Osteocyte (in vitro differentiated cells): Measurements from ENCODE around the gene RNF208. TPM values are rescaled to one million over a fixed set of nuclear protein-coding genes. Genes with fewer than 3 reads are reported as not detected.

Source experiments
- DNase-seq: peaks from one replicate; pipeline ENCODE4 v3.0.0; 2021; ENCODE audit warnings: mixed read lengths; ENCODE audit not compliant: unreplicated experiment; ENCODE audit errors: extremely low spot score
- H3K27ac Mint-ChIP-seq: one replicate; pipeline ENCODE4 v1.8.0; 2021; ENCODE audit warnings: mild to moderate bottlenecking, mixed read lengths; ENCODE audit not compliant: unreplicated experiment
- H3K27me3 Mint-ChIP-seq: one replicate; pipeline ENCODE4 v1.8.0; 2021; ENCODE audit warnings: mixed read lengths; ENCODE audit not compliant: unreplicated experiment
- H3K36me3 Mint-ChIP-seq: one replicate; pipeline ENCODE4 v1.8.0; 2021; ENCODE audit warnings: mixed read lengths; ENCODE audit not compliant: unreplicated experiment
- H3K4me1 Mint-ChIP-seq: one replicate; pipeline ENCODE4 v1.8.0; 2021; ENCODE audit warnings: mixed read lengths; ENCODE audit not compliant: unreplicated experiment
- H3K4me3 Mint-ChIP-seq: one replicate; pipeline ENCODE4 v1.8.0; 2021; ENCODE audit warnings: mild to moderate bottlenecking, moderate library complexity, mixed read lengths; ENCODE audit not compliant: unreplicated experiment
- H3K9me3 Mint-ChIP-seq: one replicate; pipeline ENCODE4 v1.8.0; 2021; ENCODE audit warnings: mixed read lengths; ENCODE audit not compliant: unreplicated experiment
- CTCF ChIP-seq: fragments of 200-600 bp; sonication (generic); IDR thresholded peaks from 2 replicates; pipeline ENCODE4 v1.5.0; 2021; ENCODE audit warnings: antibody characterized with exemption, mild to moderate bottlenecking, moderate library complexity
- total RNA-seq: library from RNA; stranded (reverse); gene quantifications from 2 replicates; pipeline ENCODE4 v1.2.1, GENCODE V29; 2021

RNF208 gene
- total RNA-seq, 1 donor from 2014 or later: 7.2 TPM

- Mint-ChIP-seq H3K4me1 (peaks cover 5% of the 10 kb centered on the region), H3K27me3 (peaks cover 12% of the 10 kb centered on the region)
These were observed 50.7 kb downstream of the RNF208 start for GRCh38 chr9:137171149-137171900.

GRCh38 chr9:137170486-137171148 lies 51.4 kb downstream of the RNF208 start:
- H3K27me3 Mint-ChIP-seq: peaks cover 13% of the 10 kb centered on the region
- H3K4me1 Mint-ChIP-seq: peaks cover 5% of the 10 kb centered on the region
- no peaks in the 10 kb centered on the region for H3K9me3 Mint-ChIP-seq
- no peak overlapping the region for H3K4me3 Mint-ChIP-seq
- no peaks in the 10 kb centered on the region for H3K36me3 Mint-ChIP-seq
- H3K27ac Mint-ChIP-seq: no peak overlapping the region
- DNase-seq: no peak
- TF ChIP-seq CTCF: no peak

More at GRCh38 chr9:137171149-137171900, 50.7 kb downstream of the RNF208 start:
- no peak overlapping the region for H3K4me3 Mint-ChIP-seq
- no peak overlapping the region for H3K27ac Mint-ChIP-seq
- no peaks in the 10 kb centered on the region for H3K9me3 Mint-ChIP-seq
- H3K36me3 Mint-ChIP-seq: no peaks in the 10 kb centered on the region
- DNase-seq: no peak
- no peak for TF ChIP-seq CTCF

Other genes starting within 250 kb of the RNF208 start
- 123 and 129 TPM in 2 replicates for gene PTGDS, start 244.7 kb downstream of the RNF208 start, total RNA-seq
- 3.0 and 3.4 TPM in 2 replicates for gene LCNL1, start 239.2 kb downstream of the RNF208 start, total RNA-seq
- gene PAXX, start 229.8 kb downstream of the RNF208 start, total RNA-seq: 38.5 and 51.4 TPM in 2 replicates
- gene CLIC3, start 225.7 kb downstream of the RNF208 start, total RNA-seq: 0.52 TPM in 1 of 2 replicates, not detected in the other
- 47.6 and 55.1 TPM in 2 replicates for gene ABCA2, start 194.0 kb downstream of the RNF208 start, total RNA-seq
- gene FUT7, start 190.2 kb downstream of the RNF208 start, total RNA-seq: 0.13 TPM in 1 of 2 replicates, not detected in the other
- 84.4 and 91.0 TPM in 2 replicates for gene NPDC1, start 176.1 kb downstream of the RNF208 start, total RNA-seq
- 0.46 TPM in 1 of 2 replicates, not detected in the other for gene ENTPD2, start 168.2 kb downstream of the RNF208 start, total RNA-seq
- gene SAPCD2, start 151.7 kb downstream of the RNF208 start, total RNA-seq: 3.1 and 3.4 TPM in 2 replicates
- gene UAP1L1, start 144.7 kb downstream of the RNF208 start, total RNA-seq: 34.2 and 38.3 TPM in 2 replicates
- gene MAN1B1, start 135.3 kb downstream of the RNF208 start, total RNA-seq: 109 and 120 TPM in 2 replicates
- 118 TPM in 2 replicates for gene DPP7, start 107.5 kb downstream of the RNF208 start, total RNA-seq
- not detected in 2 replicates for gene GRIN1, start 83.1 kb downstream of the RNF208 start, total RNA-seq
- gene LRRC26, start 52.2 kb downstream of the RNF208 start, total RNA-seq: not detected in 2 replicates
- not detected in 2 replicates for gene TMEM210, start 50.2 kb downstream of the RNF208 start, total RNA-seq
- gene ANAPC2, start 33.7 kb downstream of the RNF208 start, total RNA-seq: 59.3 and 61.0 TPM in 2 replicates
- 57.4 and 58.1 TPM in 2 replicates for gene SSNA1, start 33.6 kb downstream of the RNF208 start, total RNA-seq
- 19.8 and 21.7 TPM in 2 replicates for gene TPRN, start 21.5 kb downstream of the RNF208 start, total RNA-seq
- 40.5 and 41.2 TPM in 2 replicates for gene TMEM203, start 16.6 kb downstream of the RNF208 start, total RNA-seq
- gene NDOR1, start 16.5 kb downstream of the RNF208 start, total RNA-seq: 15.5 and 20.5 TPM in 2 replicates
- 1.5 and 1.7 TPM in 2 replicates for gene CYSRT1, start 2.9 kb upstream of the RNF208 start, total RNA-seq
- gene RNF224, start 5.3 kb upstream of the RNF208 start, total RNA-seq: not detected in 2 replicates
- not detected in 2 replicates for gene SLC34A3, start 8.7 kb upstream of the RNF208 start, total RNA-seq
- gene TUBB4B, start 19.0 kb upstream of the RNF208 start, total RNA-seq: 132 and 136 TPM in 2 replicates
- 0.50 and 0.78 TPM in 2 replicates for gene STPG3, start 29.0 kb upstream of the RNF208 start, total RNA-seq
- 54.1 and 57.6 TPM in 2 replicates for gene NELFB, start 33.1 kb upstream of the RNF208 start, total RNA-seq
- 1.2 and 1.9 TPM in 2 replicates for gene TOR4A, start 55.5 kb upstream of the RNF208 start, total RNA-seq
- 1.8 and 2.1 TPM in 2 replicates for gene NRARP, start 80.0 kb upstream of the RNF208 start, total RNA-seq
- 20.0 and 21.5 TPM in 2 replicates for gene EXD3, start 200.9 kb upstream of the RNF208 start, total RNA-seq
- gene NOXA1, start 201.2 kb upstream of the RNF208 start, total RNA-seq: 1.0 and 1.5 TPM in 2 replicates
- gene ENTPD8, start 219.1 kb upstream of the RNF208 start, total RNA-seq: 0.16 and 0.24 TPM in 2 replicates
- 93.1 and 103 TPM in 2 replicates for gene NSMF, start 237.1 kb upstream of the RNF208 start, total RNA-seq